Fibroblast of lung (primary cell): Measurements from ENCODE around the gene INTS6L. TPM values are rescaled to one million over a fixed set of nuclear protein-coding genes. Genes with fewer than 3 reads are reported as not detected.
A peak's percentile ranks its signal among the peaks of the same experiment; 100 is the strongest.

Experiments used
- DNase-seq, 2 donors: peaks; one replicate each; pipeline versions ENCODE4 v3.0.0 to v3.0.0-alpha.2; 2010; ENCODE audit warnings: low read depth in 2 of 2
- H2AFZ ChIP-seq: 2 replicates; pipeline ENCODE4 v1.5.1; 2012; ENCODE audit warnings: low read length, control low read depth, inconsistent platforms
- H3K27ac ChIP-seq: 2 replicates; pipeline ENCODE4 v1.5.1; 2011; ENCODE audit warnings: low read length, control low read depth; ENCODE audit not compliant: insufficient read depth
- H3K27me3 ChIP-seq: 2 replicates; pipeline ENCODE4 v1.5.1; 2011; ENCODE audit warnings: mild to moderate bottlenecking, low read length; ENCODE audit not compliant: control insufficient read depth, insufficient read depth
- H3K36me3 ChIP-seq: 2 replicates; pipeline ENCODE4 v1.5.1; 2011; ENCODE audit warnings: low read length; ENCODE audit not compliant: control insufficient read depth, insufficient read depth
- H3K4me1 ChIP-seq: 2 replicates; pipeline ENCODE4 v1.5.1; 2011; ENCODE audit warnings: low read length; ENCODE audit not compliant: control insufficient read depth, insufficient read depth; ENCODE audit errors: extremely low read depth
- H3K4me2 ChIP-seq: 2 replicates; pipeline ENCODE4 v1.5.1; 2011; ENCODE audit warnings: low read length, control low read depth; ENCODE audit not compliant: insufficient read depth; ENCODE audit errors: extremely low read depth
- H3K4me3 ChIP-seq, 4 experiments: fragments of 200-600 bp in 1 of 4; sonication (generic) in 1 of 4; replicated peaks in 1 of 4; 2 replicates each; pipeline ENCODE4 v1.5.1; 2011 to 2016; ENCODE audit warnings: low read length in 4 of 4, low read depth in 3 of 4, mild to moderate bottlenecking in 3 of 4, control low read depth in 2 of 4, inconsistent platforms in 1 of 4, mixed read lengths in 1 of 4; ENCODE audit not compliant: insufficient read depth in 1 of 4; ENCODE audit errors: control extremely low read depth in 1 of 4
- H3K79me2 ChIP-seq: 2 replicates; pipeline ENCODE4 v1.5.1; 2012; ENCODE audit warnings: mild to moderate bottlenecking, low read length, inconsistent platforms; ENCODE audit not compliant: control insufficient read depth, insufficient read depth
- H3K9ac ChIP-seq: 2 replicates; pipeline ENCODE4 v1.5.1; 2011; ENCODE audit warnings: mild to moderate bottlenecking, low read length, control low read depth; ENCODE audit not compliant: insufficient read depth
- H3K9me3 ChIP-seq: 2 replicates; pipeline ENCODE4 v1.5.1; 2012; ENCODE audit warnings: low read depth, low read length; ENCODE audit not compliant: control insufficient read depth, insufficient read depth
- H4K20me1 ChIP-seq: 2 replicates; pipeline ENCODE4 v1.5.1; 2011; ENCODE audit warnings: low read length; ENCODE audit not compliant: control insufficient read depth, insufficient read depth; ENCODE audit errors: extremely low read depth
- CTCF ChIP-seq, 2 donors: IDR thresholded peaks in 1 of 2; conservative IDR thresholded peaks in 1 of 2; 1 replicate in 1 of 2; 2 replicates in 1 of 2; pipeline ENCODE4 v1.5.1; 2011 to 2012; ENCODE audit warnings: low read length in 2 of 2, control low read depth in 1 of 2, inconsistent platforms in 1 of 2, low read depth in 1 of 2, mild to moderate bottlenecking in 1 of 2
- EZH2 ChIP-seq: IDR thresholded peaks from 2 replicates; pipeline ENCODE4 v1.5.1; 2012; ENCODE audit warnings: low read length, control low read depth, mild to moderate bottlenecking; ENCODE audit errors: missing control alignments
- polyA plus RNA-seq, 2 donors: library from polyadenylated mRNA; depleted of rRNA in 1 of 2; stranded (reverse) in 1 of 2; unstranded in 1 of 2; fragments of >200 nt; gene quantifications; 2 replicates each; pipeline ENCODE4 v1.2.1, GENCODE V29; 2011 to 2012; ENCODE audit warnings: missing spikeins in 1 of 2
- total RNA-seq: library from RNA; depleted of rRNA; stranded (reverse); fragments of >200 nt; gene quantifications from 2 replicates; pipeline ENCODE4 v1.2.1, GENCODE V29; 2014

INTS6L gene
- total and polyA plus RNA-seq, 2 donors (not counting 1 experiment from before 2014, with no cell fraction given) = 5.1 to 5.7 TPM

GRCh38 chrX:135572436-135572835 lies 52.0 kb downstream of the INTS6L start:
- Histone ChIP-seq H3K79me2 (no peaks in the 10 kb centered on the region), H3K9me3 (no peaks in the 10 kb centered on the region), H3K9ac (no peak overlapping the region), H3K27ac (no peak overlapping the region), H3K4me3 (no peak overlapping the region), H3K27me3 (no peaks in the 10 kb centered on the region), H3K4me2 (no peak overlapping the region), H3K4me1 (no peaks in the 10 kb centered on the region), H3K36me3 (no peaks in the 10 kb centered on the region), H4K20me1 (no peaks in the 10 kb centered on the region), H2AFZ (no peak overlapping the region)
- DNase-seq = peak in 1 of 2 donors; percentile 9
- TF ChIP-seq CTCF (conservative IDR thresholded peaks at IDR 0.05 in 1 of 2, IDR thresholded peaks at IDR 0.05 in 1 of 2; ENCODE audit: low read depth in 1 of 2, low read length in 2 of 2) (peak in 1 of 2 donors; percentile 48), EZH2 (no peak)

GRCh38 chrX:135581496-135581895 lies 61.0 kb downstream of the INTS6L start:
- no peak overlapping the region for H3K9ac ChIP-seq
- no peak overlapping the region for H3K4me2 ChIP-seq
- H3K4me3 ChIP-seq = no peak overlapping the region
- no peak overlapping the region for H2AFZ ChIP-seq
- DNase-seq = no peak
- H4K20me1 ChIP-seq = no peaks in the 10 kb centered on the region
- H3K4me1 ChIP-seq = no peaks in the 10 kb centered on the region
- H3K27me3 ChIP-seq = no peaks in the 10 kb centered on the region
- H3K27ac ChIP-seq = no peak overlapping the region
- TF ChIP-seq CTCF (conservative IDR thresholded peaks at IDR 0.05 in 1 of 2, IDR thresholded peaks at IDR 0.05 in 1 of 2; ENCODE audit: low read depth in 1 of 2, low read length in 2 of 2) (no peak), EZH2 (no peak)
- H3K79me2 ChIP-seq = no peaks in the 10 kb centered on the region
- H3K9me3 ChIP-seq = no peaks in the 10 kb centered on the region
- H3K36me3 ChIP-seq = no peaks in the 10 kb centered on the region

GRCh38 chrX:135585153-135585552 lies 64.7 kb downstream of the INTS6L start:
- Histone ChIP-seq H3K36me3 (no peaks in the 10 kb centered on the region), H3K27me3 (no peaks in the 10 kb centered on the region), H3K9ac (no peak overlapping the region), H3K27ac (no peak overlapping the region), H3K9me3 (no peaks in the 10 kb centered on the region), H3K79me2 (no peaks in the 10 kb centered on the region), H3K4me2 (no peak overlapping the region), H2AFZ (no peak overlapping the region), H3K4me1 (no peaks in the 10 kb centered on the region), H3K4me3 (no peak overlapping the region), H4K20me1 (no peaks in the 10 kb centered on the region)
- TF ChIP-seq EZH2 = no peak
- no peak for TF ChIP-seq CTCF (conservative IDR thresholded peaks at IDR 0.05 in 1 of 2, IDR thresholded peaks at IDR 0.05 in 1 of 2; ENCODE audit: low read depth in 1 of 2, low read length in 2 of 2)
- DNase-seq = no peak
